Measurements from ENCODE around the gene NUP210L.
A peak's percentile ranks its signal among the peaks of the same experiment; 100 is the strongest.

Gene NUP210L

GRCh38 chr1:153958111-153958960 lies 196.5 kb downstream of the NUP210L start, which contains the start of gene CRTC2:
Gene CRTC2, minus strand, starts transcription at chr1:153958612. Its CDS starts 115 bp downstream, at chr1:153958497.
- H3K4me3 ChIP-seq (ENCODE audit: low read length, poor library complexity, severe bottlenecking): peak within 1 kb of the TSS; percentile 91
- H3K9me2 ChIP-seq (replicated peaks; ENCODE audit: low read depth, low read length): no peaks in the 10 kb centered on the region
- peaks cover 41% of the 10 kb centered on the region for H4K20me1 ChIP-seq (ENCODE audit: insufficient read depth, low read length, poor library complexity, severe bottlenecking)
- H3K27me3 ChIP-seq (ENCODE audit: insufficient read depth, low read length, poor library complexity, severe bottlenecking): no peaks in the 10 kb centered on the region
- peak within 1 kb of the TSS; percentile 85 for H3K9ac ChIP-seq (ENCODE audit: low read depth, low read length, poor library complexity, severe bottlenecking)
- TF ChIP-seq CTCF (conservative IDR thresholded peaks at IDR 0.05; ENCODE audit: low read length) (no peak; the same call in 1 of the 2 replicates), EZH2phosphoT487 (IDR thresholded peaks at IDR 0.05; ENCODE audit: borderline replicate concordance) (no peak)
- peaks cover 67% of the 10 kb centered on the region for H3K79me2 ChIP-seq (ENCODE audit: insufficient read depth, low read length)
- peaks cover 4% of the 10 kb centered on the region; the same call in 1 of the 2 replicates for H3K36me3 ChIP-seq (ENCODE audit: insufficient read depth, low read length)
- peaks cover 63% of the 10 kb centered on the region for H3K4me1 ChIP-seq (ENCODE audit: insufficient read depth, low read length, poor library complexity, severe bottlenecking)
- no peaks in the 10 kb centered on the region for H3K9me3 ChIP-seq (ENCODE audit: insufficient read depth, low read depth, low read length)
- peak within 1 kb of the TSS; percentile 76; the same call in 1 of the 2 replicates for H2AFZ ChIP-seq (ENCODE audit: low read length)
- H3F3A ChIP-seq (ENCODE audit: low read depth): no peaks in the 10 kb centered on the region
- peak within 1 kb of the TSS; percentile 92 for H3K4me2 ChIP-seq (ENCODE audit: low read depth, low read length, poor library complexity, severe bottlenecking)

GRCh38 chr1:153957744-153958110 lies 197.1 kb downstream of the NUP210L start:
- Histone ChIP-seq H3K36me3 (ENCODE audit: insufficient read depth, low read length) (peaks cover 4% of the 10 kb centered on the region; the same call in 1 of the 2 replicates), H3K4me1 (ENCODE audit: insufficient read depth, low read length, poor library complexity, severe bottlenecking) (peaks cover 58% of the 10 kb centered on the region), H3K9ac (ENCODE audit: low read depth, low read length, poor library complexity, severe bottlenecking) (peak overlapping the region; percentile 85), H3F3A (ENCODE audit: low read depth) (no peaks in the 10 kb centered on the region), H3K4me2 (ENCODE audit: low read depth, low read length, poor library complexity, severe bottlenecking) (peak overlapping the region; percentile 92), H3K4me3 (ENCODE audit: low read length, poor library complexity, severe bottlenecking) (peak overlapping the region; percentile 91), H3K9me2 (replicated peaks; ENCODE audit: low read depth, low read length) (no peaks in the 10 kb centered on the region), H3K79me2 (ENCODE audit: insufficient read depth, low read length) (peaks cover 64% of the 10 kb centered on the region), H3K27me3 (ENCODE audit: insufficient read depth, low read length, poor library complexity, severe bottlenecking) (no peaks in the 10 kb centered on the region), H4K20me1 (ENCODE audit: insufficient read depth, low read length, poor library complexity, severe bottlenecking) (peaks cover 42% of the 10 kb centered on the region), H3K9me3 (ENCODE audit: insufficient read depth, low read depth, low read length) (no peaks in the 10 kb centered on the region), H2AFZ (ENCODE audit: low read length) (peak overlapping the region; percentile 76; the same call in 1 of the 2 replicates)
- TF ChIP-seq CTCF (conservative IDR thresholded peaks at IDR 0.05; ENCODE audit: low read length) (no peak), EZH2phosphoT487 (IDR thresholded peaks at IDR 0.05; ENCODE audit: borderline replicate concordance) (no peak)

GRCh38 chr1:153956997-153957715 lies 197.7 kb downstream of the NUP210L start:
- Histone ChIP-seq H3K4me1 (ENCODE audit: insufficient read depth, low read length, poor library complexity, severe bottlenecking) (peaks cover 52% of the 10 kb centered on the region), H3K9ac (ENCODE audit: low read depth, low read length, poor library complexity, severe bottlenecking) (peak overlapping the region; percentile 85), H3K36me3 (ENCODE audit: insufficient read depth, low read length) (peaks cover 10% of the 10 kb centered on the region; the same call in 1 of the 2 replicates), H4K20me1 (ENCODE audit: insufficient read depth, low read length, poor library complexity, severe bottlenecking) (peaks cover 37% of the 10 kb centered on the region), H2AFZ (ENCODE audit: low read length) (peak overlapping the region; percentile 76; the same call in 1 of the 2 replicates), H3K79me2 (ENCODE audit: insufficient read depth, low read length) (peaks cover 64% of the 10 kb centered on the region), H3F3A (ENCODE audit: low read depth) (no peaks in the 10 kb centered on the region), H3K27me3 (ENCODE audit: insufficient read depth, low read length, poor library complexity, severe bottlenecking) (no peaks in the 10 kb centered on the region), H3K4me3 (ENCODE audit: low read length, poor library complexity, severe bottlenecking) (peak overlapping the region; percentile 91), H3K4me2 (ENCODE audit: low read depth, low read length, poor library complexity, severe bottlenecking) (peak overlapping the region; percentile 92), H3K9me3 (ENCODE audit: insufficient read depth, low read depth, low read length) (no peaks in the 10 kb centered on the region), H3K9me2 (replicated peaks; ENCODE audit: low read depth, low read length) (no peaks in the 10 kb centered on the region)
- TF ChIP-seq CTCF (conservative IDR thresholded peaks at IDR 0.05; ENCODE audit: low read length) (no peak), EZH2phosphoT487 (IDR thresholded peaks at IDR 0.05; ENCODE audit: borderline replicate concordance) (no peak)
